ENCODE data around the gene CDX1.

The CDX1 gene

GRCh38 chr5:150131978-150132694 lies 34.4 kb upstream of the CDX1 start:
- no peak for DNase-seq

DNA sequence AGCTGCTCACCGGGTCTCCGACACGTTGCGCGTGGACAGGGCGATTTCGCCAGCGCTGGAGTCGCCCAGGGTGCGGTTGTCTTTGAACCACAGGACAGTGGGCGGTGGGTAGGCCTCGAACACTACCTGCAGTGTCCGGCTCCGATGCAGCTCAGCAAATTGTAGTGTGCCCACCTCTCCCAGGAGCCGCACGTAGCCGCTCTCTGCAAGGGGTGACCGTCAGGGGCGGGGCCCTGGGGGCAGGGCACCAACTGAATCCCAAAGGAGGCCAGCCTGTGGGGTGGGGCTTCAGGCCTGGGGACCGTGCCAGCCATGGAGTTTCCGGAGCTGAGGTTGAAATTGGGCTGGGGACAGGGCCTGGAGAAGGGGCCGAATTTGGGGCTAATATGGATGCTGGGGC lies 33.8 kb upstream of the CDX1 start:
- no peak for DNase-seq

GRCh38 chr5:150133581-150134197 lies 32.9 kb upstream of the CDX1 start:
- no peak for DNase-seq

- DNase-seq, result no peak
These were observed 32.4 kb upstream of the CDX1 start for GRCh38 chr5:150134198-150134588.

DNA sequence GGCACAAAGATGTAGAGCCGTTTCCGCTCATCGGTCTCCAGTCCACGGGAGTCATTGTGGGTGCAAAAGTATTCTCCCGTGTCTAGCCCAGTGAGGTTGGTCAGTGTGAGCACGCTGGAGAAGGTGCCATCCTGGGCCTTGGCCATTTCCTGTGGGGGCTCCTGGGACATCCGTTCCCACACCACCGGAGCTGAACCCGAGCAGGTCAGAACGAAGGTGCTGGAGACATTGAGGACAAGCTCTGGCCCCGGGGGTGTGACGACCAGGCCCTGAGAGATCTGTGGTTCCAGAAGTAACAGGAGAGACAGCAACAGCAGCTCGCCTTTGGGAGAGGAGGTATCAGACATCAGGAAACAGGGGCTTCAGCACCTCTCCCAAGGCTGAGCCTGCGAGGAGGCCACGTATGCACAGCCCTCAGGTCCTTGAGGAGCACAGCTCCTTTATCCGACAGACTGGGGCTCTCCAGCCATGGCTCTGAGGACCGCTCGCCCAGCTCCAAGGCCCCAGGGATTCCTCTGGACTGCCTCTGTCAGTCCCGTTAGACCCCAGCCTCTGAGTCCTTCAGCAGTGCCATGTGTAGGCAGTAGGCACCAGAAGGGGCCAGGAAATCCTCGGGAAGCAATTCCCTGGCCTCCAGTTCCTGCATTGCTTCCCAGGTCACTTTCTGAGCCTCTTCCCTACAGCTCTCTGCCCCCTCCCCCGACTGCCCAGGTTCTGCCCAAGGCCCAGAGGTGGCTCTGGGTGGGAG lies 30.8 kb upstream of the CDX1 start:
- no peak for DNase-seq

- DNase-seq, result no peak
These were observed 30.0 kb upstream of the CDX1 start for GRCh38 chr5:150136305-150137167.

DNA sequence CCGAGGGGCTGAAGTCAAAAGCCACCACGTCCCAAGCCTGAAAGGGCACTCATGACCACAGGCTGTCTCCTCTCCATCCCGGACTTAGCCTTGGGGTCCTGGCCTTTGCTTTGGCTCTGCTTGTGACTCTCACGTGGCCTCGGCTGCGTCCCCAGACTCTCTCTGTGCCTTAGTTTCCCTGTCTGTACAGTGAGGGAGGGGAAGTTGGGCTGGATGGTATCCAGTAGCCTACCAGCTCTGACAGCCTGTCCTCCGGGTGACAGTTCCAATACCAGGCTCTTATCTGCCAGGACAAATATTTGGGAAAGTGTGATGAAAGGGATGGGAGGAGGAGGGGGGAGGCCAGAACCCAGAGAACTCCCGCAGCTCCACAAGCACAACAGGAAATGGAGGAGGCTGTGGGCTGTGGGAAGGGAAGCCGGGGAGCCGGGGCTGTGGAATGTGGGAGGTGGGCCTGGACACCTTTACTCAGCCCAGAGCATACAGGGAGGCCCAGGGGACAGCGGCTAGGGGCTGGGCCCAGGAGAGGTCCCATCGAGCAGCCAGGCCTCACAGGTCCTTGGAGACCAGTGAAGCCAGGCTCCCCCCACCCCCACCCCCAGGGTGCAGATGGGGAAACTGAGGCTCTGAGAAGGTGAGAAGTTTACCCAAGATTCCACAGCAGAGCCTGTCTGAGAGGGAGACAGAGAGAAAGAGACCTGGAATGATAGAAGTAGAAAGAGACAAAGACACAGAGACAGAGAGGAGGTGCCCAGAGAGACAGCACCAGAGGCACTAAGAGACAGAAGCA lies 29.2 kb upstream of the CDX1 start:
- no peak for DNase-seq

DNA sequence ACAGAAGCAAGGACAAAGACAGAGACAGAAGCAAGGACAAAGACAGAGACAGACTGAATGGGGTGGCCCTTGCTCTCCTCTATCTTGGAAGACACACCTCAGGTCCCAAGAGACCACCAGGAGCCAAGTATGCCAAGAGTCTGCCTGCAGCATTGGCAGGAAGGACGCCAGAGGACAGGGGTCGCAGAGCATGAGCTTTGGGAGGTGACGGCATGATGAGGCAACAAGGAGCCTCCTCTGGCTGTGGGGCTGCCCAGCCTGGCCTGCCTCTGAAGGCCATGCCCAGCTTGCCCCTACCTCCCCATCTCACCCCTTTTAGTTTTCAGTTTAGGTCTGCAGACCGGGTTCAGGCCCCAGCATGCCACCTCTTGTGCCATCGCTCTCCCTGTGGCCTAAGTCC lies 28.6 kb upstream of the CDX1 start:
- no peak for DNase-seq

DNA sequence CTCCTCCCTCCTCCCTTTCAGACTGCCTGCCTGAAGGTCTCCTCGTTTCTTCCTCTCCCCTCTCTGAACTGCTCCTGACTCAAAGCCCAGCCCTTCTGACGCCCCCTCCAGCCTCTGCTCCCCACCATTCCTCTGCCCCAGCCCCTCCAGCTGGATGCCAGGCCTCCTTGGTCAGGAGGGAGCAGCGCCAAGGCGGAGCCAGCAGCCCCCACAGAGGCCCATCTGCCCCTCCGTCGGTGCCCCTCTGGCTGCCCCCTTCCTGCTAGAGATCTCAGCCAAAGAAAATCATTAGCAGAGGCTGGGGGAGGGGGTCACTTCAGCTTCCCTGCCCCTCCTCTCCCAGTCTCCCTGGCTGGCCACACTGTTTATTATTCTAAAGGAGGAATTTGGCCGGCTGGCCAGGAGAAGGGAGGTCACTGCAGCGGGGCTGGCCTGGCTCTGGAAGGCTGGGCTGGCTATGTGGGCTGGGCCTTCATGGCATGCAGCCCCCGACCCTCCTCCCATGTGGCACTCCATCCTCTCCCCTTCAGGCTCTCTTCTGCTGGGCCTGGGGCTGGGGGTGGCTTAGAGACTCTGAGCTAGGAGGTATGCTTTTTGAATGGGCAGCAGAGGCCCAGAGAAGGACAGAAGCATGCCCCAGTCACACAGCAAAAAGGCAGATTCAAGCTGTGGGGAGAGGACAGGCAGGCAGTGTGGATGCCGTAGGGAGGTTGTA lies 27.9 kb upstream of the CDX1 start:
- DNase-seq, result no peak

- no peak for DNase-seq
These were observed 27.2 kb upstream of the CDX1 start for GRCh38 chr5:150139334-150139733.

GRCh38 chr5:150140830-150141229 lies 25.7 kb upstream of the CDX1 start:
- DNase-seq, result no peak

DNA sequence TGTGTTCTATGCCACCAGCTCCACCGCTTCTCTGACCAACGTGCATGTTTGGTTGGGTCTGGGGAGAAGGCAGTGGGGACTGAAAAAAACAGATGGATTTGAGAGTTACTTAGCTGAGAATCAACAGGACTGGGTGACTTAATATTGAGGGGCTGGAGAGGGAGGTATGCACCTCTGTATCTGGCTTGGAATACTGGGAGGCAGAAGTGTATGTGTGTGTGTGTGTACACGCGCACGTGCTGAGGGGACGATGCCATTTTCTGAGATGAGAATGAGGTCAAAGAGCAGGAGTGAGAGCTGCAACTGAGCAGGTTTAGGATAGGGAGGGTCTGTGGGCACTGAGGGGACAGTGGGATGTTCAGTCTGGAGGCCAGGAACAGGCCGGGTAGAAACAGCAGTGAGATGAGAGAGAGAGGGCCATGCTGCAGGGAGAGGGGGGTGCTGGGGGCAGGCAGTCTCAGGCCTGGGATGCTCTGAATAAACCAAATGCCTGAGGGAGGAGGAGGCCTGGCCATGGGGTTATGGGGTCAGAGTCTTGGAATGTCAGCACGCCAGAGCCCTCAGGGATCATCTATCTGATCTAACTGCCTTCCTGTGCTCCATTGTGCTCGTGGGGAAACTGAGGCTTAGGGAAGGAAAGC lies 24.9 kb upstream of the CDX1 start:
- DNase-seq, result no peak

DNA sequence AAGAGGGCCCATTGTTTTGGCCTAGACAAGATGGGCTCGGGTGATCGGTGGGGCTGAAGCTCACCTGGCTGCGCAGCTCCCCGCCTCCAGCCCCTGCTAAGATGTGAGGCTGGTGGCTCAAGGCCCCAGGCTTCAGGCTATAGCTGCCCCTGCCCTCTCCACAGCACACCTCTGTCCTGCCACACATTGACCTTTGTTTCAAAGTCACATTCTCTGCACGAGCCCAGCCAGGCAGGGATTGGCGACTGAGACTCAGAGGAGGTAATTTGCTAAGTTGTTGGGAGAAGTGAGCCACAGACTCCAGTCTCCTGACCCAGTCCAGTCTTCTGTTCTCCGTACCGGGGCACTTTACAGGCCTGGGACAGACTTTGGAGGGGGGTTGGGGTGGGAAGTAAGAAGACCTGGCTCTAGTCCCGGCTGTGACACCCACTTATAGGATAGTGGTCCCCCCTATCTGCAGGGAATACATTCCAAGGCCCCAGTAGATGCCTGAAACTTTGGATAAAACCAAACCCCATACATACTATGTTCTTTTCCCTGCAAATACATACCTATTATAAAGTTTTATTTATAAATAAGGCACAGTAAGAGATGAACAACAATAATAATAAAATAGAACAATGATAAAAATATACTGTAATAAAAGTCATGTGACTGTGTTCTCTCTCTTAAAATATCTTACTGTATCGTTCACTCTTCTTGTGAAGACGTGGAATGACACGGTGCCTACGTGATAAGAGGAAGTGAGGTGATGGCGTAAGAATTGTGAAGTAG lies 24.2 kb upstream of the CDX1 start:
- DNase-seq, result no peak

DNA sequence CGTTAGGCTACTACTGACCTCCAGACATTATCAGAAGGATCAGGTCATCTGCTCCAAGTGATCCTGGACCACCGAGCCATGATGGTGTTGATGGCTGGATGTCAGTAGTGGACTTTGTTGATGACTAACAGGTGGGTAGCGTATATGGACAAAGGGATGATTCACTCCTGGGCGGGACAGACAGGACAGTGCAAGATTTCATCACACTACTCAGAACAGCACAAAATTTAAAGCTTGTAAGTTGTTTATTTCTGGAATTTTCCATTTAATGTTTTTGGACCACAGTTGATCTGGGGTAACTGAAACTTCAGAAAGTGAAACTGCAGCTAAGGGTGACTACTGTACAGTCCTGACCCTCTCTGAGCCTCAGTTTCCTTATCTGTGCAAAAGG lies 23.6 kb upstream of the CDX1 start:
- DNase-seq, result no peak

DNA sequence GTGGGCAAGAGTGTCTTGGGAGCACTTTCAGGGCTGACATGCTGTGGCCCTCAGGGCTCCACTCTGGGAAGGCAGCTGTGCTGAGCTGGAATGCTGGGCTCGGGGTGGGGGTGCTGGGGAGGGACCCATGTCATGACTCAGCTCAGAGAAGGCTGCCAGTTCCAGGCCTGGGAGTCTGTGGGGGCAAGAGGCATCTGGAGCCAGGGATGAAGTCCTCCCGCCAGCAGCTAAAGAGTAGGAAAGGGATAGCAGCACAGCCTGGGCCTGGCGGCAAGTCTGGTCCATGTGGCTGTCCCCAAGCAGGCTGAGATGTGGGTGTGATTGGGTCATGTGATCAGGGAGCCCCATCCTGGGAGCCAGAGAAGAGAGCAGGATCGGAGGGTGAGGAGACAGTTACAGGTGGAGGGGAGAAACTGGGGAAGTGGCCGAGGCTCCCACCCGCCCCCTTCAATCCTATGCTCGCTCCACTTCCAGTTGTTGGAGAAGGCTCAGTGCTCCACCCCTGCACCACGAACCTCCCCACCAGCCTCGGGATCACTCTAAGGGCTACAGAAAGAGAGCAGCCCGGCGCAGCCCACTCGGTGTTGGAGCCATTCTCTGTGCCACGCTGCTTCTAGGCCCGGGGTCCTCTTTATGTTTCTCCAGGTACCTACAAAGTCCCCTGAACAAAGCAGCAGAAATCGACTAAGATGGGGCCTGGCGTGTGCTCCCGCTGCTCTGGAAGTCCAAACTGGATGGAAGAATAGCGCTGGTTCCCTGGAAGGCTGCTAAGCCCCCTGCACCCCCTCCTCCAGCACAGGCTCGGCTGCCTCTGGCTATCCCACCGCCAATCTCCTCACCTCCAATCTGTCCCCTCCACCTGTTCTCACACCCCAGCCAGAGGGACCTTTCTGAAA lies 23.0 kb upstream of the CDX1 start:
- DNase-seq, result no peak

- no peak for DNase-seq
These were observed 22.3 kb upstream of the CDX1 start for GRCh38 chr5:150144246-150144801.

- no peak for DNase-seq
These were observed 21.7 kb upstream of the CDX1 start for GRCh38 chr5:150144879-150145278.

DNA sequence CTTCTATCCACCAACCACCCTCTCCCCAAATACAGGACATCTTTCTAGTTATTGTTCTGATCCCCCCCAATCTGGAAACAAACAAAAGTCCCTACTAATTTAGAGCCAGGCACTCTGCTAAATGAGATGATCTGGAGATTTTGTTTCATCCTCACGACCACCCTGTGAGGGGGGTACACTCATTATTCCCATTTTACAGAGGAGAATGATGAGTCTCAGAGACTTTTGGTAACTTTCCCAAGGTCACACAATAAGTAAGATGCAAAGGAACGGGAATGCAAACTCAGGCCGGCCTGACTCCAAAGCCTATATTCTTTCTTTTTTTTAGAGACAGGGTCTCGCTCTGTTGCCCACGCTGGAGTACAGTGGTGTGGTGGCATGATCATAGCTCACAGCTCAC lies 20.3 kb upstream of the CDX1 start:
- no peak for DNase-seq
